Loucy (cell line): ENCODE results near the gene SLC10A4.

Experiments
- H2AFZ ChIP-seq: fragments of 200-600 bp; sonication (generic); 2 replicates; pipeline ENCODE4 v1.6.0; 2016; ENCODE audit warnings: antibody characterized with exemption, mild to moderate bottlenecking, low read length, moderate library complexity
- H3F3A ChIP-seq: fragments of 200-600 bp; 2 replicates; pipeline ENCODE4 v1.6.0; 2016; ENCODE audit warnings: antibody characterized with exemption, low read depth, mild to moderate bottlenecking
- H3K27me3 ChIP-seq: fragments of 200-600 bp; sonication (generic); 2 replicates; pipeline ENCODE4 v1.6.1; 2014; ENCODE audit warnings: low read length, mild to moderate bottlenecking; ENCODE audit not compliant: insufficient read depth, poor library complexity, severe bottlenecking
- H3K36me3 ChIP-seq: fragments of 200-600 bp; sonication (generic); 2 replicates; pipeline ENCODE4 v1.6.1; 2016; ENCODE audit warnings: low read length; ENCODE audit not compliant: insufficient read depth
- H3K4me1 ChIP-seq: fragments of 200-600 bp; sonication (generic); 2 replicates; pipeline ENCODE4 v1.5.1; 2014; ENCODE audit warnings: low read length, mild to moderate bottlenecking; ENCODE audit not compliant: insufficient read depth, poor library complexity, severe bottlenecking
- H3K4me2 ChIP-seq: fragments of 200-600 bp; sonication (generic); 2 replicates; pipeline ENCODE4 v1.6.0; 2014; ENCODE audit warnings: antibody characterized with exemption, low read length, low read depth, mild to moderate bottlenecking; ENCODE audit not compliant: poor library complexity, severe bottlenecking
- H3K4me3 ChIP-seq: fragments of 200-600 bp; sonication (generic); 2 replicates; pipeline ENCODE4 v1.5.1; 2014; ENCODE audit warnings: low read length, mild to moderate bottlenecking, mixed read lengths; ENCODE audit not compliant: poor library complexity, severe bottlenecking
- H3K79me2 ChIP-seq: fragments of 200-600 bp; sonication (generic); 2 replicates; pipeline ENCODE4 v1.6.1; 2014; ENCODE audit warnings: low read length; ENCODE audit not compliant: insufficient read depth
- H3K9ac ChIP-seq: fragments of 200-600 bp; sonication (generic); 2 replicates; pipeline ENCODE4 v1.6.0; 2014; ENCODE audit warnings: mild to moderate bottlenecking, low read depth, low read length, moderate library complexity; ENCODE audit not compliant: poor library complexity, severe bottlenecking
- H3K9me2 ChIP-seq: fragments of 200-600 bp; sonication (generic); replicated peaks from 2 replicates; pipeline ENCODE4 v1.6.1; 2016; ENCODE audit warnings: low read depth, low read length, mixed read lengths
- H3K9me3 ChIP-seq: fragments of 200-600 bp; sonication (generic); 2 replicates; pipeline ENCODE4 v1.6.1; 2014; ENCODE audit warnings: mild to moderate bottlenecking, antibody characterized with exemption, low read length, low read depth; ENCODE audit not compliant: insufficient read depth
- H4K20me1 ChIP-seq: fragments of 200-600 bp; sonication (generic); 2 replicates; pipeline ENCODE4 v1.6.0; 2014; ENCODE audit warnings: antibody characterized with exemption, low read length, mild to moderate bottlenecking; ENCODE audit not compliant: insufficient read depth, poor library complexity, severe bottlenecking
- CTCF ChIP-seq: fragments of 200-600 bp; sonication (generic); conservative IDR thresholded peaks from 2 replicates; pipeline ENCODE4 v1.5.1; 2014; ENCODE audit warnings: mild to moderate bottlenecking, antibody characterized with exemption, low read length
- EZH2phosphoT487 ChIP-seq: fragments of 200-600 bp; IDR thresholded peaks from 2 replicates; pipeline ENCODE4 v1.6.1; 2018; ENCODE audit warnings: antibody characterized with exemption, mild to moderate bottlenecking, moderate library complexity, borderline replicate concordance

SLC10A4 gene

DNA sequence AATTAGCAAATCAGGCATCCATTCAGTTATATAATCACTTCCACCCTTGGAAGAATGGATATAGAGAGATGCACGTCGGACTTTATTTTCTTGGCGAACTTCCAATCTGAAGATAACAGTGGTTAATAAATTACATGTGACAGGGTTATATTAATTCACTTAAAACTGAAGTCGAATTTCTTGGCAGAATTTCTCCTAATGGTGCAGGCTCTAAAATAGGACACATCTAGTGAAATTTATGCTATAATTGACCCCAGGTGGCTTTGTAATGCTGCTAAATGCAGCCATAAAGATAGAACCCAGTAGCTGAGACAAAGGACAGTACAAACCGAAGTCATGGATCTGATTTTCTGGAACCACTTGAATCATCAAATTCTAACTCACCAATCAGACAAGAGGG lies 20.8 kb upstream of the SLC10A4 start:
- H3K4me3 ChIP-seq, result no peak overlapping the region
- TF ChIP-seq CTCF (no peak), EZH2phosphoT487 (no peak)

GRCh38 chr4:48467442-48467841 lies 15.7 kb upstream of the SLC10A4 start:
- Histone ChIP-seq H3K79me2 (no peaks in the 10 kb centered on the region), H3K9me3 (no peaks in the 10 kb centered on the region), H3F3A (no peaks in the 10 kb centered on the region), H3K27me3 (no peaks in the 10 kb centered on the region), H3K4me3 (no peak overlapping the region), H3K9me2 (no peaks in the 10 kb centered on the region), H3K4me2 (no peak overlapping the region), H2AFZ (no peak overlapping the region), H3K36me3 (no peaks in the 10 kb centered on the region), H3K4me1 (no peaks in the 10 kb centered on the region), H4K20me1 (no peaks in the 10 kb centered on the region), H3K9ac (no peak overlapping the region)
- TF ChIP-seq CTCF (no peak), EZH2phosphoT487 (no peak)

More for the DNA sequence above, 20.8 kb upstream of the SLC10A4 start:
- no peaks in the 10 kb centered on the region for H3K79me2 ChIP-seq
- H3K36me3 ChIP-seq, result no peaks in the 10 kb centered on the region
- no peaks in the 10 kb centered on the region for H3K9me2 ChIP-seq
- no peak overlapping the region for H3K4me2 ChIP-seq
- H3K27me3 ChIP-seq, result no peaks in the 10 kb centered on the region
- no peaks in the 10 kb centered on the region for H3K9me3 ChIP-seq
- H3F3A ChIP-seq, result no peaks in the 10 kb centered on the region
- no peak overlapping the region for H2AFZ ChIP-seq
- no peaks in the 10 kb centered on the region for H3K4me1 ChIP-seq
- no peaks in the 10 kb centered on the region for H4K20me1 ChIP-seq
- no peak overlapping the region for H3K9ac ChIP-seq

GRCh38 chr4:48467891-48468290 lies 15.3 kb upstream of the SLC10A4 start:
- no peaks in the 10 kb centered on the region for H3K27me3 ChIP-seq
- H2AFZ ChIP-seq, result no peak overlapping the region
- H3K4me2 ChIP-seq, result no peak overlapping the region
- H3K4me1 ChIP-seq, result no peaks in the 10 kb centered on the region
- no peaks in the 10 kb centered on the region for H3K79me2 ChIP-seq
- TF ChIP-seq EZH2phosphoT487, result no peak
- TF ChIP-seq CTCF, result no peak
- no peak overlapping the region for H3K4me3 ChIP-seq
- no peaks in the 10 kb centered on the region for H3F3A ChIP-seq
- no peaks in the 10 kb centered on the region for H4K20me1 ChIP-seq
- H3K36me3 ChIP-seq, result no peaks in the 10 kb centered on the region
- H3K9ac ChIP-seq, result no peak overlapping the region
- H3K9me3 ChIP-seq, result no peaks in the 10 kb centered on the region
- H3K9me2 ChIP-seq, result no peaks in the 10 kb centered on the region
